ENCODE data around the gene PAX6. TPM values are rescaled to one million over a fixed set of nuclear protein-coding genes. Genes with fewer than 3 reads are reported as not detected.

Gene PAX6
- total RNA-seq, 2 experiments from 2014 or later: not detected

- intact Hi-C loops (cut with micrococcal nuclease; ENCODE audit: unreplicated experiment): no loop called here
- no peaks in the 10 kb centered on the region for H4K20me1 ChIP-seq (ENCODE audit: insufficient read depth, low read length)
These were observed 10.5 kb downstream of the PAX6 start for GRCh38 chr11:31800398-31801265.

GRCh38 chr11:31799435-31800397 lies 11.4 kb downstream of the PAX6 start:
- CTCF ChIA-PET (ENCODE audit: unreplicated experiment): no interaction called here
- no peak overlapping the region for H3K4me3 ChIP-seq (ENCODE audit: low read depth, low read length, poor library complexity, severe bottlenecking)
- no peaks in the 10 kb centered on the region for H3K79me2 ChIP-seq (ENCODE audit: insufficient read depth, low read depth, low read length)
- no peaks in the 10 kb centered on the region for H3K9me2 ChIP-seq (ENCODE audit: insufficient read depth, low read length)
- no peaks in the 10 kb centered on the region for H3K36me3 ChIP-seq (ENCODE audit: insufficient read depth, low read length)
- intact Hi-C loops (cut with micrococcal nuclease; ENCODE audit: unreplicated experiment): no loop called here
- POLR2A ChIA-PET: no interaction called here
- H2AFZ ChIP-seq (ENCODE audit: low read length): no peak overlapping the region
- no peaks in the 10 kb centered on the region for H3K9me3 ChIP-seq (ENCODE audit: low read length)
- no peak for TF ChIP-seq CTCF (conservative IDR thresholded peaks at IDR 0.05; ENCODE audit: low read length)
- TF ChIP-seq EZH2phosphoT487 (IDR thresholded peaks at IDR 0.05; ENCODE audit: borderline replicate concordance, low read depth, low read length): no peak
- no peak overlapping the region for H3K27ac ChIP-seq (ENCODE audit: low read depth, low read length, poor library complexity, severe bottlenecking)
- BruUV-seq (replicated peaks): no TSS peak
- DNase-seq (ENCODE audit: low spot score): no peak
- H4K20me1 ChIP-seq (ENCODE audit: insufficient read depth, low read length): no peaks in the 10 kb centered on the region
- H3K4me2 ChIP-seq (ENCODE audit: low read length): no peak overlapping the region
- H3K4me1 ChIP-seq (ENCODE audit: insufficient read depth, low read length, poor library complexity, severe bottlenecking): no peaks in the 10 kb centered on the region

More at GRCh38 chr11:31800398-31801265, 10.5 kb downstream of the PAX6 start:
- no peaks in the 10 kb centered on the region for H3K9me3 ChIP-seq (ENCODE audit: low read length)
- no peak overlapping the region for H2AFZ ChIP-seq (ENCODE audit: low read length)
- H3K27ac ChIP-seq (ENCODE audit: low read depth, low read length, poor library complexity, severe bottlenecking): no peak overlapping the region
- no peak overlapping the region for H3K4me3 ChIP-seq (ENCODE audit: low read depth, low read length, poor library complexity, severe bottlenecking)
- no peak for DNase-seq (ENCODE audit: low spot score)
- no peaks in the 10 kb centered on the region for H3K9me2 ChIP-seq (ENCODE audit: insufficient read depth, low read length)
- no peaks in the 10 kb centered on the region for H3K4me1 ChIP-seq (ENCODE audit: insufficient read depth, low read length, poor library complexity, severe bottlenecking)
- no peaks in the 10 kb centered on the region for H3K36me3 ChIP-seq (ENCODE audit: insufficient read depth, low read length)
- no peaks in the 10 kb centered on the region for H3K79me2 ChIP-seq (ENCODE audit: insufficient read depth, low read depth, low read length)
- POLR2A ChIA-PET: no interaction called here
- CTCF ChIA-PET (ENCODE audit: unreplicated experiment): no interaction called here
- TF ChIP-seq CTCF (conservative IDR thresholded peaks at IDR 0.05; ENCODE audit: low read length) (no peak), EZH2phosphoT487 (IDR thresholded peaks at IDR 0.05; ENCODE audit: borderline replicate concordance, low read depth, low read length) (no peak)
- BruUV-seq (replicated peaks): no TSS peak
- no peak overlapping the region for H3K4me2 ChIP-seq (ENCODE audit: low read length)

Data from OCI-LY7 (cell line).